Measurements from ENCODE around the gene ZNF829. TPM values are rescaled to one million over a fixed set of nuclear protein-coding genes. Genes with fewer than 3 reads are reported as not detected.

The ZNF829 gene
- total and polyA plus RNA-seq, 2 of the 4 experiments (the other 2 are of a cell fraction): 0.58 to 3.0 TPM

DNA sequence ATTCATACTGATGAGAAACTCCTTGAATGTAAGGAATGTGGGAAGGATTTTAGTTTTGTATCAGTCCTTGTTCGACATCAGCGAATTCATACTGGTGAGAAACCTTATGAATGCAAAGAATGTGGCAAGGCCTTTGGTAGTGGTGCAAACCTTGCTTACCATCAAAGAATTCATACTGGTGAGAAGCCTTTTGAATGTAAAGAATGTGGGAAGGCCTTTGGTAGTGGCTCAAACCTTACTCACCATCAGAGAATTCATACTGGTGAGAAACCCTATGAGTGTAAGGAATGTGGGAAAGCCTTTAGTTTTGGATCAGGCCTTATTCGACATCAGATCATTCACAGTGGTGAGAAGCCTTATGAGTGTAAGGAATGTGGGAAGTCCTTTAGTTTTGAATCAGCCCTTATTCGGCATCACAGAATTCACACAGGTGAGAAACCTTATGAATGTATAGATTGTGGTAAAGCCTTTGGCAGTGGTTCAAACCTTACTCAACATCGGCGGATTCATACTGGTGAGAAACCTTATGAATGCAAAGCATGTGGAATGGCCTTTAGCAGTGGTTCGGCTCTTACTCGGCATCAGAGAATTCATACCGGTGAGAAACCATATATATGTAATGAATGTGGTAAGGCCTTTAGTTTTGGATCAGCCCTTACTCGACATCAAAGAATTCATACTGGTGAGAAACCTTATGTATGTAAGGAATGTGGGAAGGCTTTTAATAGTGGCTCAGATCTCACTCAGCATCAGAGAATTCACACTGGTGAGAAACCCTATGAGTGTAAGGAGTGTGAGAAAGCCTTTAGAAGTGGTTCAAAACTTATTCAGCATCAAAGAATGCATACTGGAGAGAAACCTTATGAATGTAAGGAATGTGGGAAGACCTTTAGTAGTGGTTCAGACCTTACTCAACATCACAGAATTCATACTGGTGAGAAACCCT, 38.8 kb downstream of the ZNF829 start (continued):
- no peak for TF ChIP-seq RAD21 (IDR thresholded peaks at IDR 0.05; ENCODE audit: low read length)

GRCh38 chr19:36851898-36852297, 64.2 kb downstream of the ZNF829 start:
- Histone ChIP-seq H3K4me1 (ENCODE audit: control insufficient read depth, insufficient read depth, low read length) (0 out of 2 replicates have a peak, but pooled peaks cover 2% of the 10 kb centered on the region), H2BK15ac (ENCODE audit: low read depth, low read length) (no peak overlapping the region), H3K4me2 (ENCODE audit: low read depth, low read length) (peak overlapping the region; percentile 96), H2BK120ac (ENCODE audit: low read depth, low read length) (no peak overlapping the region), H3K9me3 (ENCODE audit: control insufficient read depth, insufficient read depth, low read length) (peaks cover 15% of the 10 kb centered on the region), H3K56ac (ENCODE audit: extremely low read depth, insufficient read depth, low read length) (no peak overlapping the region), H3K18ac (ENCODE audit: low read depth, low read length) (no peak overlapping the region), H2AFZ (replicated peaks; ENCODE audit: low read length, poor library complexity) (no peak overlapping the region), H3K36me3 (ENCODE audit: control insufficient read depth, insufficient read depth, low read length) (peaks cover 8% of the 10 kb centered on the region), H2AK9ac (replicated peaks; ENCODE audit: low read depth, low read length, poor library complexity) (no peak overlapping the region), H2BK20ac (ENCODE audit: low read depth, low read length) (no peak overlapping the region), H4K20me1 (ENCODE audit: insufficient read depth, low read length) (no peaks in the 10 kb centered on the region), H3K27ac (ENCODE audit: insufficient read depth, low read length) (no peak overlapping the region), H4K8ac (ENCODE audit: low read depth in 2 of 2, low read length in 2 of 2) (no peak overlapping the region; a peak in 1 of 4 replicates), H3K79me1 (ENCODE audit: low read depth in 1 of 2, low read length in 2 of 2) (peaks cover 9 to 22% of the 10 kb centered on the region in 2 experiments), H4K5ac (ENCODE audit: low read depth, low read length) (no peak overlapping the region), H3K4me3 (ENCODE audit: insufficient read depth, low read depth, low read length) (no peak overlapping the region), H3K23ac (ENCODE audit: low read depth, low read length) (no peak overlapping the region; the same call in 1 of the 2 replicates), H3K14ac (replicated peaks; ENCODE audit: low read depth, low read length) (no peak overlapping the region), H3K27me3 (ENCODE audit: control insufficient read depth, insufficient read depth, low read length) (no peaks in the 10 kb centered on the region), H3K9me1 (ENCODE audit: insufficient read depth, low read length) (peaks cover 6% of the 10 kb centered on the region), H2BK5ac (ENCODE audit: low read depth, low read length, poor library complexity, severe bottlenecking) (no peak overlapping the region), H2AK5ac (ENCODE audit: low read depth, low read length) (no peak overlapping the region), H4K91ac (ENCODE audit: insufficient read depth, low read depth, low read length) (no peak overlapping the region), H3K9ac (ENCODE audit: low read depth, low read length) (no peak overlapping the region), H3K4ac (ENCODE audit: low read depth, low read length) (no peak overlapping the region)
- no CpG with 5 or more reads among the region's 3 CpGs for WGBS, 2 experiments (ENCODE audit: extremely low coverage in 2 of 2, insufficient read length in 1 of 2)
- in situ Hi-C loops (cut with MboI; ENCODE audit: low sequenced_read_pairs) (no loop called here), dilution Hi-C loops (cut with HindIII; ENCODE audit: low sequenced_read_pairs, unreplicated experiment) (no loop called here), intact Hi-C loops (cut with micrococcal nuclease) (loop anchor here (5.0 kb wide), 1 partner anchor 65 kb away; the partner anchor contains the start of genes ZNF568 and ZNF829)
- ChIA-PET CTCF (no interaction called here), POLR2A (ENCODE audit: unreplicated experiment) (no interaction called here)
- no TSS peak for BruUV-seq (replicated peaks)
- no peak for ATAC-seq (ENCODE audit: low read depth)
- TF ChIP-seq, protein P1, sequence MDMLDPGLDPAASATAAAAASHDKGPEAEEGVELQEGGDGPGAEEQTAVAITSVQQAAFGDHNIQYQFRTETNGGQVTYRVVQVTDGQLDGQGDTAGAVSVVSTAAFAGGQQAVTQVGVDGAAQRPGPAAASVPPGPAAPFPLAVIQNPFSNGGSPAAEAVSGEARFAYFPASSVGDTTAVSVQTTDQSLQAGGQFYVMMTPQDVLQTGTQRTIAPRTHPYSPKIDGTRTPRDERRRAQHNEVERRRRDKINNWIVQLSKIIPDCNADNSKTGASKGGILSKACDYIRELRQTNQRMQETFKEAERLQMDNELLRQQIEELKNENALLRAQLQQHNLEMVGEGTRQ (IDR thresholded peaks at IDR 0.05; ENCODE audit: low read depth, low read length): no peak
- TF ChIP-seq FOS (IDR thresholded peaks at IDR 0.05; ENCODE audit: low read depth, low read length): no peak
- no peak for TF ChIP-seq ELK1 (IDR thresholded peaks at IDR 0.05; ENCODE audit: borderline replicate concordance, low read depth, low read length)
- no peak for TF ChIP-seq MAZ (IDR thresholded peaks at IDR 0.05; ENCODE audit: borderline replicate concordance, low read depth, low read length)
- DNase-seq: no peak
